CD4-positive, alpha-beta T cell treated with Interleukin-1 beta for 1 hour (primary cell): ENCODE measurements around the gene GLUL.
"Not testable (repeated sequence)": the region's sequence is repeated elsewhere in the genome, so short reads cannot be mapped to it uniquely, and the experiment has no call there.

ENCODE experiments used
- DNase-seq, 2 donors: peaks; one replicate each; pipeline ENCODE4 v3.0.0-alpha.2; 2020 to 2022

Gene GLUL

GRCh38 chr1:182359645-182360044, 31.9 kb downstream of the GLUL start:
- DNase-seq = no peak

- no peak for DNase-seq
Measured at GRCh38 chr1:182357913-182358312, 33.7 kb downstream of the GLUL start.

- no peak for DNase-seq
Measured at GRCh38 chr1:182357171-182357570, 34.4 kb downstream of the GLUL start.

- no peak for DNase-seq
Measured at GRCh38 chr1:182355723-182356098, 35.9 kb downstream of the GLUL start.

GRCh38 chr1:182351790-182352364, 39.7 kb downstream of the GLUL start:
- no peak for DNase-seq

GRCh38 chr1:182350839-182351238, 40.8 kb downstream of the GLUL start:
- DNase-seq = no peak

- no peak for DNase-seq
Measured at GRCh38 chr1:182348961-182349747, 42.4 kb downstream of the GLUL start.

- DNase-seq = no peak
Measured at GRCh38 chr1:182347019-182347418, 44.6 kb downstream of the GLUL start.

- DNase-seq = no peak
Measured at GRCh38 chr1:182340233-182341058, 51.1 kb downstream of the GLUL start.

- DNase-seq = no peak
Measured at GRCh38 chr1:182339684-182340083, 51.9 kb downstream of the GLUL start.

GRCh38 chr1:182338806-182339370, 52.7 kb downstream of the GLUL start:
- no peak for DNase-seq

GRCh38 chr1:182337736-182338571, 53.6 kb downstream of the GLUL start:
- no peak for DNase-seq

- DNase-seq = no peak
Measured at GRCh38 chr1:182335771-182336566, 55.6 kb downstream of the GLUL start.

- DNase-seq = not testable (repeated sequence)
Measured at GRCh38 chr1:182333071-182333571, 58.5 kb downstream of the GLUL start.

- DNase-seq = no peak
Measured at GRCh38 chr1:182332261-182333060, 59.1 kb downstream of the GLUL start.
